ENCODE data around the gene ILKAP. TPM values are rescaled to one million over a fixed set of nuclear protein-coding genes. Genes with fewer than 3 reads are reported as not detected.

ILKAP gene
- total and polyA plus RNA-seq, 2 donors = 22.3 to 67.0 TPM

- Histone ChIP-seq H3K27me3 (ENCODE audit: control insufficient read depth in 2 of 2, insufficient read depth in 1 of 2, low read length in 1 of 2) (peaks cover 50 to 82% of the 10 kb centered on the region in 2 donors), H3K27ac (ENCODE audit: low read depth in 1 of 2, low read length in 1 of 2) (no peak overlapping the region), H3K4me3 (ENCODE audit: low read length in 2 of 2) (peak overlapping the region in 1 of 2 donors; percentile 58), H3K36me3 (ENCODE audit: control insufficient read depth in 2 of 2, insufficient read depth in 2 of 2, low read length in 1 of 2) (no peaks in the 10 kb centered on the region), H3K4me1 (ENCODE audit: control insufficient read depth in 2 of 2, insufficient read depth in 2 of 2, low read length in 2 of 2) (peaks cover 0 to 11% of the 10 kb centered on the region in 2 donors), H3K9me3 (ENCODE audit: control insufficient read depth in 2 of 2, insufficient read depth in 1 of 2, low read length in 1 of 2) (peaks cover 0 to 15% of the 10 kb centered on the region in 2 donors)
- peak in 2 of 9 donors; percentile 49 to 60 for DNase-seq (ENCODE audit: low read depth in 6 of 9, low spot score in 9 of 9)
- WGBS = 23% methylated on average over 75 of the region's 75 CpGs
Measured at GRCh38 chr2:238238766-238239542, 35.5 kb upstream of the ILKAP start.

- Histone ChIP-seq H3K4me1 (ENCODE audit: control insufficient read depth in 2 of 2, insufficient read depth in 2 of 2, low read length in 2 of 2) (peaks cover 0 to 11% of the 10 kb centered on the region in 2 donors), H3K27me3 (ENCODE audit: control insufficient read depth in 2 of 2, insufficient read depth in 1 of 2, low read length in 1 of 2) (peaks cover 50 to 82% of the 10 kb centered on the region in 2 donors), H3K27ac (ENCODE audit: low read depth in 1 of 2, low read length in 1 of 2) (peak overlapping the region in 1 of 2 donors; percentile 3), H3K36me3 (ENCODE audit: control insufficient read depth in 2 of 2, insufficient read depth in 2 of 2, low read length in 1 of 2) (no peaks in the 10 kb centered on the region), H3K9me3 (ENCODE audit: control insufficient read depth in 2 of 2, insufficient read depth in 1 of 2, low read length in 1 of 2) (peaks cover 0 to 15% of the 10 kb centered on the region in 2 donors), H3K4me3 (ENCODE audit: low read length in 2 of 2) (no peak overlapping the region)
- 81% methylated on average over 5 of the region's 5 CpGs for WGBS
- DNase-seq (ENCODE audit: low read depth in 6 of 9, low spot score in 9 of 9) = no peak
Measured at GRCh38 chr2:238238311-238238765, 34.8 kb upstream of the ILKAP start.

- peaks cover 0 to 11% of the 10 kb centered on the region in 2 donors for H3K4me1 ChIP-seq (ENCODE audit: control insufficient read depth in 2 of 2, insufficient read depth in 2 of 2, low read length in 2 of 2)
- H3K36me3 ChIP-seq (ENCODE audit: control insufficient read depth in 2 of 2, insufficient read depth in 2 of 2, low read length in 1 of 2) = no peaks in the 10 kb centered on the region
- peaks cover 0 to 17% of the 10 kb centered on the region in 2 donors for H3K9me3 ChIP-seq (ENCODE audit: control insufficient read depth in 2 of 2, insufficient read depth in 1 of 2, low read length in 1 of 2)
- no peak overlapping the region for H3K4me3 ChIP-seq (ENCODE audit: low read length in 2 of 2)
- peaks cover 50 to 80% of the 10 kb centered on the region in 2 donors for H3K27me3 ChIP-seq (ENCODE audit: control insufficient read depth in 2 of 2, insufficient read depth in 1 of 2, low read length in 1 of 2)
- 88% methylated on average over 11 of the region's 11 CpGs for WGBS
- no peak for DNase-seq (ENCODE audit: low read depth in 6 of 9, low spot score in 9 of 9)
- H3K27ac ChIP-seq (ENCODE audit: low read depth in 1 of 2, low read length in 1 of 2) = no peak overlapping the region
Measured at GRCh38 chr2:238237431-238238135, 34.1 kb upstream of the ILKAP start.

GRCh38 chr2:238236571-238236970, 33.1 kb upstream of the ILKAP start:
- peaks cover 45 to 81% of the 10 kb centered on the region in 2 donors for H3K27me3 ChIP-seq (ENCODE audit: control insufficient read depth in 2 of 2, insufficient read depth in 1 of 2, low read length in 1 of 2)
- H3K4me1 ChIP-seq (ENCODE audit: control insufficient read depth in 2 of 2, insufficient read depth in 2 of 2, low read length in 2 of 2) = peaks cover 0 to 11% of the 10 kb centered on the region in 2 donors
- H3K27ac ChIP-seq (ENCODE audit: low read depth in 1 of 2, low read length in 1 of 2) = no peak overlapping the region
- H3K9me3 ChIP-seq (ENCODE audit: control insufficient read depth in 2 of 2, insufficient read depth in 1 of 2, low read length in 1 of 2) = peaks cover 0 to 22% of the 10 kb centered on the region in 2 donors
- no peak for DNase-seq (ENCODE audit: low read depth in 6 of 9, low spot score in 9 of 9)
- no peak overlapping the region for H3K4me3 ChIP-seq (ENCODE audit: low read length in 2 of 2)
- no peaks in the 10 kb centered on the region for H3K36me3 ChIP-seq (ENCODE audit: control insufficient read depth in 2 of 2, insufficient read depth in 2 of 2, low read length in 1 of 2)
- 98% methylated on average over 4 of the region's 4 CpGs for WGBS

GRCh38 chr2:238235856-238236255, 32.4 kb upstream of the ILKAP start:
- peaks cover 38 to 81% of the 10 kb centered on the region in 2 donors for H3K27me3 ChIP-seq (ENCODE audit: control insufficient read depth in 2 of 2, insufficient read depth in 1 of 2, low read length in 1 of 2)
- H3K4me3 ChIP-seq (ENCODE audit: low read length in 2 of 2) = no peak overlapping the region
- no peak overlapping the region for H3K27ac ChIP-seq (ENCODE audit: low read depth in 1 of 2, low read length in 1 of 2)
- peaks cover 0 to 23% of the 10 kb centered on the region in 2 donors for H3K9me3 ChIP-seq (ENCODE audit: control insufficient read depth in 2 of 2, insufficient read depth in 1 of 2, low read length in 1 of 2)
- 94% methylated on average over 7 of the region's 7 CpGs for WGBS
- DNase-seq (ENCODE audit: low read depth in 6 of 9, low spot score in 9 of 9) = no peak
- no peaks in the 10 kb centered on the region for H3K36me3 ChIP-seq (ENCODE audit: control insufficient read depth in 2 of 2, insufficient read depth in 2 of 2, low read length in 1 of 2)
- peaks cover 0 to 18% of the 10 kb centered on the region in 2 donors for H3K4me1 ChIP-seq (ENCODE audit: control insufficient read depth in 2 of 2, insufficient read depth in 2 of 2, low read length in 2 of 2)

- no peak overlapping the region for H3K4me3 ChIP-seq (ENCODE audit: low read length in 2 of 2)
- peaks cover 32 to 81% of the 10 kb centered on the region in 2 donors for H3K27me3 ChIP-seq (ENCODE audit: control insufficient read depth in 2 of 2, insufficient read depth in 1 of 2, low read length in 1 of 2)
- peaks cover 4 to 18% of the 10 kb centered on the region in 2 donors for H3K4me1 ChIP-seq (ENCODE audit: control insufficient read depth in 2 of 2, insufficient read depth in 2 of 2, low read length in 2 of 2)
- DNase-seq (ENCODE audit: low read depth in 6 of 9, low spot score in 9 of 9) = no peak
- 91% methylated on average over 11 of the region's 11 CpGs for WGBS
- no peaks in the 10 kb centered on the region for H3K36me3 ChIP-seq (ENCODE audit: control insufficient read depth in 2 of 2, insufficient read depth in 2 of 2, low read length in 1 of 2)
- H3K9me3 ChIP-seq (ENCODE audit: control insufficient read depth in 2 of 2, insufficient read depth in 1 of 2, low read length in 1 of 2) = peaks cover 0 to 23% of the 10 kb centered on the region in 2 donors
- no peak overlapping the region for H3K27ac ChIP-seq (ENCODE audit: low read depth in 1 of 2, low read length in 1 of 2)
Measured at GRCh38 chr2:238235331-238235732, 31.8 kb upstream of the ILKAP start.

GRCh38 chr2:238233625-238234024, 30.1 kb upstream of the ILKAP start:
- peaks cover 18 to 72% of the 10 kb centered on the region in 2 donors for H3K27me3 ChIP-seq (ENCODE audit: control insufficient read depth in 2 of 2, insufficient read depth in 1 of 2, low read length in 1 of 2)
- H3K36me3 ChIP-seq (ENCODE audit: control insufficient read depth in 2 of 2, insufficient read depth in 2 of 2, low read length in 1 of 2) = no peaks in the 10 kb centered on the region
- no peak for DNase-seq (ENCODE audit: low read depth in 6 of 9, low spot score in 9 of 9)
- peaks cover 4 to 12% of the 10 kb centered on the region in 2 donors for H3K4me1 ChIP-seq (ENCODE audit: control insufficient read depth in 2 of 2, insufficient read depth in 2 of 2, low read length in 2 of 2)
- no peak overlapping the region for H3K27ac ChIP-seq (ENCODE audit: low read depth in 1 of 2, low read length in 1 of 2)
- WGBS = 95% methylated on average over 12 of the region's 12 CpGs
- H3K4me3 ChIP-seq (ENCODE audit: low read length in 2 of 2) = no peak overlapping the region
- peaks cover 0 to 19% of the 10 kb centered on the region in 2 donors for H3K9me3 ChIP-seq (ENCODE audit: control insufficient read depth in 2 of 2, insufficient read depth in 1 of 2, low read length in 1 of 2)

- H3K4me3 ChIP-seq (ENCODE audit: low read length in 2 of 2) = peak overlapping the region in 1 of 2 donors; percentile 53
- no peak overlapping the region for H3K27ac ChIP-seq (ENCODE audit: low read depth in 1 of 2, low read length in 1 of 2)
- peaks cover 4 to 12% of the 10 kb centered on the region in 2 donors for H3K4me1 ChIP-seq (ENCODE audit: control insufficient read depth in 2 of 2, insufficient read depth in 2 of 2, low read length in 2 of 2)
- no peaks in the 10 kb centered on the region for H3K36me3 ChIP-seq (ENCODE audit: control insufficient read depth in 2 of 2, insufficient read depth in 2 of 2, low read length in 1 of 2)
- no peak for DNase-seq (ENCODE audit: low read depth in 6 of 9, low spot score in 9 of 9)
- peaks cover 7 to 54% of the 10 kb centered on the region in 2 donors for H3K27me3 ChIP-seq (ENCODE audit: control insufficient read depth in 2 of 2, insufficient read depth in 1 of 2, low read length in 1 of 2)
- 65% methylated on average over 21 of the region's 21 CpGs for WGBS
- H3K9me3 ChIP-seq (ENCODE audit: control insufficient read depth in 2 of 2, insufficient read depth in 1 of 2, low read length in 1 of 2) = peaks cover 0 to 12% of the 10 kb centered on the region in 2 donors
Measured at GRCh38 chr2:238231809-238232208, 28.3 kb upstream of the ILKAP start.

Measured in thymus (tissue), 11 donors.